B cell (primary cell): ENCODE results near the gene TMEM92. TPM values are rescaled to one million over a fixed set of nuclear protein-coding genes. Genes with fewer than 3 reads are reported as not detected.
"Not testable (repeated sequence)": the region's sequence is repeated elsewhere in the genome, so short reads cannot be mapped to it uniquely, and the experiment has no call there.

Source experiments
- ATAC-seq: fragments of 200-7000 bp; cut with Tn5 transposase; one replicate; pipeline ENCODE4 v1.10.0; 2021; ENCODE audit warnings: low read depth, mild to moderate bottlenecking, moderate number of reproducible peaks, moderate library complexity
- CTCF ChIA-PET: fragments of 350-600 bp; sonication (Branson Sonifier 250); formaldehyde crosslinking; loops from one replicate; lab custom pipeline; 2021; ENCODE audit warnings: antibody characterized with exemption, inconsistent platforms; lab: Charles Lee
- POLR2A ChIA-PET: fragments of 350-600 bp; sonication (Branson Sonifier 250); formaldehyde crosslinking; loops from one replicate; lab custom pipeline; 2021; ENCODE audit warnings: antibody characterized with exemption; lab: Charles Lee
- DNase-seq: peaks from one replicate; pipeline ENCODE4 v3.0.0; 2013
- H2AFZ ChIP-seq: 2 replicates; pipeline ENCODE4 v1.6.1; 2012; ENCODE audit warnings: mild to moderate bottlenecking, low read depth, low read length; ENCODE audit not compliant: insufficient read depth, poor library complexity, severe bottlenecking
- H3K27ac ChIP-seq, 2 donors: 1 replicate in 1 of 2; 2 replicates in 1 of 2; pipeline ENCODE4 v1.5.1; 2012 to 2013; ENCODE audit warnings: low read length in 2 of 2, mild to moderate bottlenecking in 2 of 2, moderate library complexity in 1 of 2
- H3K27me3 ChIP-seq, 4 experiments: fragments of 200-600 bp in 1 of 4; sonication (generic) in 1 of 4; replicated peaks in 1 of 4; 1 replicate in 2 of 4; 2 replicates in 2 of 4; pipeline versions ENCODE4 v1.6.1 to v1.7.0; 2013 to 2016; ENCODE audit warnings: low read length in 3 of 4, mild to moderate bottlenecking in 2 of 4, mixed read lengths in 1 of 4, moderate library complexity in 1 of 4; ENCODE audit not compliant: insufficient read depth in 4 of 4, control insufficient read depth in 3 of 4; ENCODE audit errors: control extremely low read depth in 1 of 4
- H3K36me3 ChIP-seq, 2 experiments: replicated peaks in 1 of 2; 1 replicate in 1 of 2; 2 replicates in 1 of 2; pipeline versions ENCODE4 v1.6.1 to v1.7.1; 2013; ENCODE audit warnings: low read length in 1 of 2; ENCODE audit not compliant: insufficient read depth in 2 of 2, control insufficient read depth in 1 of 2; ENCODE audit errors: control extremely low read depth in 1 of 2, extremely low read depth in 1 of 2
- H3K4me1 ChIP-seq, 2 donors: fragments of 200-600 bp in 1 of 2; sonication (generic) in 1 of 2; 1 replicate in 1 of 2; 2 replicates in 1 of 2; pipeline versions ENCODE4 v1.5.1 to v1.6.1; 2013 to 2017; ENCODE audit warnings: low read length in 2 of 2; ENCODE audit not compliant: control insufficient read depth in 2 of 2, insufficient read depth in 2 of 2
- H3K4me2 ChIP-seq: replicated peaks from 2 replicates; pipeline ENCODE3; 2012; ENCODE audit warnings: mild to moderate bottlenecking, low read depth, low read length; ENCODE audit not compliant: poor library complexity, severe bottlenecking
- H3K4me3 ChIP-seq, 5 experiments: fragments of 200-600 bp in 1 of 5; sonication (generic) in 1 of 5; 1 replicate in 3 of 5; 2 replicates in 2 of 5; pipeline versions ENCODE4 v1.5.1 to v1.7.0; 2011 to 2016; ENCODE audit warnings: low read length in 4 of 5, mild to moderate bottlenecking in 4 of 5, low read depth in 2 of 5, control low read depth in 1 of 5, moderate library complexity in 1 of 5; ENCODE audit not compliant: insufficient read depth in 1 of 5; ENCODE audit errors: control extremely low read depth in 1 of 5, extremely low read depth in 1 of 5
- H3K79me2 ChIP-seq: fragments of 200-600 bp; sonication (generic); one replicate; pipeline ENCODE4 v1.6.0; 2016; ENCODE audit warnings: low read length; ENCODE audit not compliant: control insufficient read depth, insufficient read depth
- H3K9ac ChIP-seq: fragments of 200-600 bp; sonication (generic); 2 replicates; pipeline ENCODE4 v1.6.1; 2017; ENCODE audit warnings: mild to moderate bottlenecking, low read length, moderate library complexity
- H3K9me3 ChIP-seq, 3 donors: one replicate each; pipeline versions ENCODE4 v1.6.1 to v1.7.1; 2013; ENCODE audit warnings: low read length in 2 of 3; ENCODE audit not compliant: control insufficient read depth in 2 of 3, insufficient read depth in 1 of 3; ENCODE audit errors: control extremely low read depth in 1 of 3
- H4K20me1 ChIP-seq: 2 replicates; pipeline ENCODE4 v1.6.0; 2012; ENCODE audit warnings: mild to moderate bottlenecking, low read length; ENCODE audit not compliant: insufficient read depth, control insufficient read depth, poor library complexity, severe bottlenecking
- H3K27ac Mint-ChIP-seq: one replicate; pipeline ENCODE4 v1.8.0; 2021; ENCODE audit warnings: mixed read lengths
- H3K27me3 Mint-ChIP-seq: one replicate; pipeline ENCODE4 v1.8.0; 2021; ENCODE audit warnings: mixed read lengths
- H3K4me1 Mint-ChIP-seq: one replicate; pipeline ENCODE4 v1.8.0; 2021; ENCODE audit warnings: mixed read lengths
- H3K4me3 Mint-ChIP-seq: one replicate; pipeline ENCODE4 v1.8.0; 2021; ENCODE audit warnings: mixed read lengths
- H3K9me3 Mint-ChIP-seq: one replicate; pipeline ENCODE4 v1.8.0; 2022; ENCODE audit warnings: mixed read lengths; ENCODE audit not compliant: insufficient read depth
- CTCF ChIP-seq: fragments of 200-600 bp; IDR thresholded peaks from one replicate; pipeline ENCODE4 v1.8.0; 2022; ENCODE audit warnings: antibody characterized with exemption, mild to moderate bottlenecking
- EZH2 ChIP-seq: IDR thresholded peaks from 2 replicates; pipeline ENCODE4 v1.6.1; 2012; ENCODE audit warnings: borderline replicate concordance, low read depth, mild to moderate bottlenecking, moderate library complexity, low read length; ENCODE audit not compliant: insufficient read depth, poor library complexity, severe bottlenecking
- WGBS: methylation state at CpG from one replicate; pipeline ENCODE4 v1.1.5; 2013; ENCODE audit warnings: missing lambda C conversion rate; ENCODE audit not compliant: insufficient coverage; 5-methylcytosine and 5-hydroxymethylcytosine counted together
- intact Hi-C: fragments of 100-400 bp; cut with micrococcal nuclease; formaldehyde crosslinking; loops from one replicate; pipeline ENCODE4 v1.10.0; 2022
- polyA plus RNA-seq: library from polyadenylated mRNA; depleted of rRNA; stranded (reverse); fragments of >200 nt; gene quantifications from 2 replicates; pipeline ENCODE4 v1.2.3, GENCODE V29; 2012
- total RNA-seq, 2 donors: library from RNA; stranded (reverse); fragments of 120-200 nt in 1 of 2; gene quantifications; 1 replicate in 1 of 2; 2 replicates in 1 of 2; pipeline versions ENCODE4 v1.2.3 to v1.2.4, GENCODE V29; 2013 to 2022

TMEM92 gene
- total and polyA plus RNA-seq, 2 donors (not counting 1 experiment from before 2014, with no cell fraction given) = not detected

- no peaks in the 10 kb centered on the region for H4K20me1 ChIP-seq
- H3K27ac ChIP-seq = no peak overlapping the region
- peaks cover 7 to 8% of the 10 kb centered on the region in 2 donors for H3K4me1 ChIP-seq
- H3K9me3 ChIP-seq = peaks cover 0 to 8% (median 0%) of the 10 kb centered on the region in 3 donors
- H3K27me3 ChIP-seq = peaks cover 0 to 35% (median 10%) of the 10 kb centered on the region in 4 experiments
- no peak overlapping the region for H3K9ac ChIP-seq
- Mint-ChIP-seq H3K27me3 (peaks cover 33% of the 10 kb centered on the region), H3K27ac (no peak overlapping the region), H3K9me3 (no peaks in the 10 kb centered on the region), H3K4me1 (peaks cover 7% of the 10 kb centered on the region), H3K4me3 (no peak overlapping the region)
- WGBS = 98% methylated on average over 19 of the region's 21 CpGs
- no peak for ATAC-seq
- H3K4me3 ChIP-seq = no peak overlapping the region
- POLR2A ChIA-PET = no interaction called here
- H3K36me3 ChIP-seq = no peaks in the 10 kb centered on the region
- TF ChIP-seq EZH2 (no peak), CTCF (peak; percentile 17)
- intact Hi-C loops = no loop called here
- H3K79me2 ChIP-seq = no peaks in the 10 kb centered on the region
- H2AFZ ChIP-seq = no peak overlapping the region
- H3K4me2 ChIP-seq = no peak overlapping the region
- CTCF ChIA-PET = interaction anchor here (1.2 to 5.0 kb wide), 6 partner anchors 10 to 177 kb away, joined by 3 to 36 read pairs (median 6); partner anchors contain the start of gene COL1A1
- no peak for DNase-seq
Observed at GRCh38 chr17:50270435-50271362, 3.6 kb upstream of the TMEM92 start.

GRCh38 chr17:50271363-50271750 is 2.9 kb upstream of the TMEM92 start:
- H3K27ac ChIP-seq, H3K4me3 Mint-ChIP-seq, H3K27ac Mint-ChIP-seq, H4K20me1 ChIP-seq, H3K9me3 Mint-ChIP-seq, POLR2A ChIA-PET, H3K4me2 ChIP-seq, H3K79me2 ChIP-seq, H3K4me1 ChIP-seq, ATAC-seq, H3K36me3 ChIP-seq, intact Hi-C loops, DNase-seq, H3K9ac ChIP-seq, H2AFZ ChIP-seq, H3K4me1 Mint-ChIP-seq, H3K9me3 ChIP-seq, H3K4me3 ChIP-seq: not testable (repeated sequence)
- CTCF ChIA-PET = interaction anchor here (0.9 to 7.6 kb wide), 8 partner anchors 9 to 177 kb away, joined by 3 to 100 read pairs (median 5); partner anchors contain the start of gene COL1A1
- peaks cover 28% of the 10 kb centered on the region for H3K27me3 Mint-ChIP-seq
- peaks cover 0 to 39% (median 10%) of the 10 kb centered on the region in 4 experiments for H3K27me3 ChIP-seq
- 100% methylated on average over 1 of the region's 4 CpGs for WGBS
